SH-SY5Y (cell line): ENCODE measurements around the gene MRPL37.

Experiments used
- GATA2 ChIP-seq: IDR thresholded peaks from 2 replicates; pipeline ENCODE4 v1.6.1; 2011; ENCODE audit warnings: mild to moderate bottlenecking, low read depth, low read length
- GATA3 ChIP-seq: IDR thresholded peaks from 2 replicates; pipeline ENCODE4 v1.6.1; 2011; ENCODE audit warnings: low read depth, mild to moderate bottlenecking, low read length, moderate library complexity

DNA sequence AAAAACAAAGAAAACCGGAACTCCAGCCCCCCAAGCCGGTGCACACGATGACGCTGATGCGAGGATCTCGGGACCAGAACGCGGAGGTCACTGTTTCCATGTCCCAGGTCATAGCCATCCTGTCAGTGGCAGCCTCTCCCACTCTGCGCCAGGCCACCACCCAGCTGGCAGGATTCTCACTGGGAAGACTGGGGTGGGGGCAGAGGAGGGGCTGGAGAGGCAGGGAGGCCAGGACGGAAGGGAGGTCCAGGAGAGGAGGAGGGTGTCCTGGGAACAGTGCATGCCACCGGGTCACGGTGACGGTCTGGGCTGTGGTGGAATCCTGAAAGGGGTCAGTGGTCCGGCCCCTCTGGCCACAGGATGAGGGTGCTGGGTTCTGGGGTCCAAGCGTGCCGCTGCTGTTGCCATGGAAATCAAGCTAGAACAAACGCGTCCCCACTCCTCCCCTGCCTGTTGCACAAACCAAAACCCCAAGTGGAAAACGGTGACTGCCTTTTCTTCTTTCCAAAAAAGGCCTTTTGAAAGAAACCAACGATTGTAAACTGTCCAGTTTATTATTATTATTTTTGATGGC is 26.1 kb downstream of the MRPL37 start:
- TF ChIP-seq GATA2 = no peak
- no peak for TF ChIP-seq GATA3
